ENCODE measurements around the gene SHE. TPM values are rescaled to one million over a fixed set of nuclear protein-coding genes. Genes with fewer than 3 reads are reported as not detected.

The SHE gene
- total RNA-seq, 4 donors from 2014 or later = 0.19 to 13.4 (median 4.1) TPM

DNA sequence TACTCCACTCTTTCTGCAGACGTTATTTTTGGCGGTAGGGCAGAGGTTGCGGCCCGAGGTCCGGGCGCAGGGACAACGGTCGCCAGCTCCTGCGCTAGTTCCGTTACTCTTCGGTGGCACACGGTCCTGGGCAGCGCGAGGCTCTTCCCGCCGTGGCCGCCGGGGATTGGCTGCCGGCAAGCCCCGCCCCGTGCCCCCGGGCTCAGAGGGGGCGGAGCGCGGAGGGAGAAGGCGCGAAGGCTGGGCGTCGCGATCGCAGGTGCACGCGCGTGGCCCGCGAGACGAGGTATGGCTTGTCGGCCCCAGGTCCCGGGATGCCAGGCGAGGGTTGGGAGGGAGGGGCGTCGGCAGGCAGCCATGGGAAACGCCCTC is 518 bp upstream of the SHE start:
- intact Hi-C loops (cut with DNase I) = no loop called here
- H3K27me3 ChIP-seq = peaks cover 0 to 72% (median 7%) of the 10 kb centered on the region in 4 donors

DNA sequence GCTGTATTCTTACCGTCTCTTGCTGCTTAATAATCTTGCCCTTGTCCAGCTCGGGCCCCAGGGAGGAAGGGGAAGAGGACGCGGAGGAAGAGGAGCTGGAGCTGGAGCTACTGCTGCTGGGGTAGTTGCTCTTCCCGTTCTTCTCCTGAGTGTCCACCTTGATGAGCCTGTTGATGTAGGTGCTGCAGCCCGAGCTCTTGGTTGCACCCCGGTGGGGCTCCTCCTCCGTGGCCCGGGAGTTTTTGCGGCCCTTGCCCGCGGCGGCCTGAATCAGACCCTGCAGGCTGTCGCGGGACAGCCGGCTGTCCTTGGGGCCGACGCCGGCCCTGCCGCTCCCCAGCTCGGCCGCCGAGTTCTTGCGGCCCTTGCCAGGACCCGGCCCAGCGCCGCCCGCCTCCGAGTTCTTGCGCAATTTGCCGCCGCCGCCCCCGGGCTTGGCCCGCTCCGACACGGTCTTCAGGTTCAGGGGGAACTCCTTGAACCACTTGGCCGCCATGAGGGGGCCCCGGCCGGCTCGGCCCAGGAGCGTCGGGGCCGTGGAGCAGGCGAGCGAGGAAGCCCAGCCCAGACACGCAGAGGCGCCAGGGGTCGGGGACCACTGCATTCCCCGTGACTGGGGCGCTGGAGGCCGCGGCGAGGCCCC is 668 bp downstream of the SHE start:
- TF ChIP-seq POLR2A (IDR thresholded peaks at IDR 0.05) = no peak
- TF ChIP-seq, protein P1, sequence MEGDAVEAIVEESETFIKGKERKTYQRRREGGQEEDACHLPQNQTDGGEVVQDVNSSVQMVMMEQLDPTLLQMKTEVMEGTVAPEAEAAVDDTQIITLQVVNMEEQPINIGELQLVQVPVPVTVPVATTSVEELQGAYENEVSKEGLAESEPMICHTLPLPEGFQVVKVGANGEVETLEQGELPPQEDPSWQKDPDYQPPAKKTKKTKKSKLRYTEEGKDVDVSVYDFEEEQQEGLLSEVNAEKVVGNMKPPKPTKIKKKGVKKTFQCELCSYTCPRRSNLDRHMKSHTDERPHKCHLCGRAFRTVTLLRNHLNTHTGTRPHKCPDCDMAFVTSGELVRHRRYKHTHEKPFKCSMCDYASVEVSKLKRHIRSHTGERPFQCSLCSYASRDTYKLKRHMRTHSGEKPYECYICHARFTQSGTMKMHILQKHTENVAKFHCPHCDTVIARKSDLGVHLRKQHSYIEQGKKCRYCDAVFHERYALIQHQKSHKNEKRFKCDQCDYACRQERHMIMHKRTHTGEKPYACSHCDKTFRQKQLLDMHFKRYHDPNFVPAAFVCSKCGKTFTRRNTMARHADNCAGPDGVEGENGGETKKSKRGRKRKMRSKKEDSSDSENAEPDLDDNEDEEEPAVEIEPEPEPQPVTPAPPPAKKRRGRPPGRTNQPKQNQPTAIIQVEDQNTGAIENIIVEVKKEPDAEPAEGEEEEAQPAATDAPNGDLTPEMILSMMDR (IDR thresholded peaks at IDR 0.05) = no peak
- H3K36me3 ChIP-seq = no peaks in the 10 kb centered on the region
- WGBS, 2 donors = 22 to 27% methylated on average over 4 to 5 of the region's 54 CpGs
- H3K4me1 ChIP-seq = peaks cover 10 to 45% (median 12%) of the 10 kb centered on the region in 3 donors
- no peak for DNase-seq
- H3K9me3 ChIP-seq = no peaks in the 10 kb centered on the region
- peak overlapping the region; percentile 30 to 83 (median 72) for H3K27ac ChIP-seq
- peak overlapping the region; percentile 35 to 77 (median 48) for H3K4me3 ChIP-seq
- intact Hi-C loops (cut with DNase I) = no loop called here
- peaks cover 0 to 70% (median 7%) of the 10 kb centered on the region in 4 donors for H3K27me3 ChIP-seq

More for the DNA sequence above, 518 bp upstream of the SHE start:
- WGBS, 2 donors = 20 to 32% methylated on average over 1 to 11 of the region's 43 CpGs
- Histone ChIP-seq H3K9me3 (no peaks in the 10 kb centered on the region), H3K4me1 (peaks cover 5 to 35% (median 12%) of the 10 kb centered on the region in 3 donors), H3K27ac (peak overlapping the region; percentile 30 to 83 (median 72)), H3K4me3 (peak overlapping the region; percentile 35 to 77 (median 48)), H3K36me3 (no peaks in the 10 kb centered on the region)
- DNase-seq = no peak
- TF ChIP-seq POLR2A (IDR thresholded peaks at IDR 0.05) = no peak
- TF ChIP-seq, protein P1 (IDR thresholded peaks at IDR 0.05) = no peak

DNA sequence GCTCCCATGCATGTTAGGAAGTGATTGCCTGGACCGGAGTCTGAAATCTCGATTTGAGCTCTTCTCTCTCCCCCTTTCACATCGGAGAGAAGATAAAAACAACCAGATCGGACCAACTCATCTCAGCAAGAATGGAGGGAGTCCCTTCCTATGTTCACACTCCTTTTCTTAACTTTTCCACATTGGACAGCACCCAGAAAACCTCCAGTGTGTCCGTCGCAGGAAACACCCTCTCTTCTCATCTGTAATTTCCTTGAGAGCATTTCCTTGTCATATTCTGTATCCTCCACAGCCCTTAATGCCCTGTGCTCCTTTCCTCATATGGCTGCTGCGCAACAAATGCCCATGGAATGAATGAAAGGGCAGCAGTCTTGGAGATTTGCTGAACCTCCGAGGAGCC is 1.7 kb downstream of the SHE start:
- H3K27ac ChIP-seq = peak overlapping the region in 3 of 4 donors; percentile 29 to 83 (median 30)
- H3K27me3 ChIP-seq = peaks cover 0 to 70% (median 7%) of the 10 kb centered on the region in 4 donors
- TF ChIP-seq, protein P1 (IDR thresholded peaks at IDR 0.05) = no peak
- no peak for TF ChIP-seq POLR2A (IDR thresholded peaks at IDR 0.05)
- H3K4me1 ChIP-seq = peaks cover 10 to 45% (median 12%) of the 10 kb centered on the region in 3 donors
- intact Hi-C loops (cut with DNase I) = no loop called here
- no peaks in the 10 kb centered on the region for H3K36me3 ChIP-seq
- H3K9me3 ChIP-seq = no peaks in the 10 kb centered on the region
- peak overlapping the region; percentile 0 to 77 (median 48) for H3K4me3 ChIP-seq
- WGBS, 2 donors = 84% methylated on average over 8 of the region's 8 CpGs
- no peak for DNase-seq

DNA sequence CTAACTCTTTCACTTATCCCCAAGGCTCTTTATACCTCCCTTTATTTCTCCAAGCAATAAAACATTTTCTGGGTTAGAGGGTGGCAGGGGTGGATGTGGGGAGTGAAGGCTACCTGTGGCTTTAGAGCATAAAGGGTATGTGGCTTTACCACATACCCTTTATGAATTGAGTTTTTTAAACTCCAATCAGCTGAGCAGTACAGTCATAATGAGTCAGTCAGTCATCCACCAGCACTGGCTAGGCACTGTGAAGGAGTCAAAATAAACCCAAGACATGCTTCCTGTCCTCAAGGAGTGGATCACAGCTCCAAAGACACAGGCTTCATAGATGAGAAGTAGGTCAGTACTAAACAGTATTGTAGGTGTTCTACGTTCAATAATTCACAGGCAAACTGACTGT is 2.8 kb downstream of the SHE start:
- intact Hi-C loops (cut with DNase I) = loop anchor here (10.0 kb wide), 1 partner anchor 45 kb away; no protein-coding TSS in a partner anchor
- peaks cover 10 to 56% (median 12%) of the 10 kb centered on the region in 3 donors for H3K4me1 ChIP-seq
- H3K9me3 ChIP-seq = no peaks in the 10 kb centered on the region
- 81 to 92% methylated on average over 1 of the region's 1 CpG for WGBS, 2 donors
- no peak for DNase-seq
- H3K27ac ChIP-seq = no peak overlapping the region
- no peaks in the 10 kb centered on the region for H3K36me3 ChIP-seq
- no peak for TF ChIP-seq POLR2A (IDR thresholded peaks at IDR 0.05)
- TF ChIP-seq, protein P1 (IDR thresholded peaks at IDR 0.05) = no peak
- H3K27me3 ChIP-seq = peaks cover 0 to 63% (median 7%) of the 10 kb centered on the region in 4 donors
- peak overlapping the region in 3 of 4 donors; percentile 41 to 77 (median 56) for H3K4me3 ChIP-seq

DNA sequence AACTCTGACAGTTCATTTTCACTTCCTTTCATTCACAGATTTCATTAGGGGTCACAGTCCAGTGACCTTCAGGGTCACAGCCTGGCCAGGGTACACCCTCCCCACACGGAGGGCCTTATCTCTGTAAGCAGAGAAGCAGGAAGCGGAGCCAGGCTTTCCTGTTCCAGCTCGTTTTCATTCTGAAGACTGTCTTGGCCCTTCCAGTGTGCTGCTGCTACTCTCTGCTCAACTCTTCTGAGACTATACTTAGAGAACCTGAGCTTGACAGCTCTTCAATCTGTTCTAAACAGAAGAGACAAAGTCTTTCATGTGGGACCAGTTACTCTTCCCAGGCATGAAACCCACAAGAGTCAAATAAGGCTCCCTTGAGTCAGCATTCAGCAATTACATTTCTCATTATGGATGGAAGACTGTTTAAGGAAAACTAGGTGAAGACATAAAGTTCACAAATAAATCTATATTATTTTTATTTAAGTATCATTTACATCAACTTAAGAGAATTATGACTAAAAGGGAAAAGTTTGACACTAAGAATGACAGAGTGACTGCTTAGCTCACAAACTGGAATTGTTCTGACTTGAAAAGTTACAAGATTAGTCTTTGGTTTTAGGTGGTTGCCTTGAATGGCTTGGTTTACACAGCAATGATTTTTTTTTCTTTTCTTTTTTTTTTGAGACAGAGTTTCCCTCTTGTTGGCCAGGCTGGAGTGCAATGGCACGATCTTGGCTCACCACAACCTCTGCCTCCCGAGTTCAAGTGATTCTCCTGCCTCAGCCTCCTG is 5.0 kb downstream of the SHE start:
- Histone ChIP-seq H3K4me3 (no peak overlapping the region), H3K27me3 (peaks cover 0 to 44% (median 0%) of the 10 kb centered on the region in 4 donors), H3K27ac (peak overlapping the region in 2 of 4 donors; percentile 17 to 62), H3K4me1 (peaks cover 5 to 49% (median 6%) of the 10 kb centered on the region in 3 donors), H3K36me3 (no peaks in the 10 kb centered on the region), H3K9me3 (no peaks in the 10 kb centered on the region)
- no peak for TF ChIP-seq POLR2A (IDR thresholded peaks at IDR 0.05)
- TF ChIP-seq, protein P1 (IDR thresholded peaks at IDR 0.05) = no peak
- 19 to 27% methylated on average over 5 of the region's 5 CpGs for WGBS, 2 donors
- intact Hi-C loops (cut with DNase I) = loop anchor here (10.0 kb wide), 1 partner anchor 48 kb away; no protein-coding TSS in a partner anchor
- DNase-seq = no peak
